ENCODE measurements around the gene ELOB.
A peak's percentile ranks its signal among the peaks of the same experiment; 100 is the strongest.

The ELOB gene

DNA sequence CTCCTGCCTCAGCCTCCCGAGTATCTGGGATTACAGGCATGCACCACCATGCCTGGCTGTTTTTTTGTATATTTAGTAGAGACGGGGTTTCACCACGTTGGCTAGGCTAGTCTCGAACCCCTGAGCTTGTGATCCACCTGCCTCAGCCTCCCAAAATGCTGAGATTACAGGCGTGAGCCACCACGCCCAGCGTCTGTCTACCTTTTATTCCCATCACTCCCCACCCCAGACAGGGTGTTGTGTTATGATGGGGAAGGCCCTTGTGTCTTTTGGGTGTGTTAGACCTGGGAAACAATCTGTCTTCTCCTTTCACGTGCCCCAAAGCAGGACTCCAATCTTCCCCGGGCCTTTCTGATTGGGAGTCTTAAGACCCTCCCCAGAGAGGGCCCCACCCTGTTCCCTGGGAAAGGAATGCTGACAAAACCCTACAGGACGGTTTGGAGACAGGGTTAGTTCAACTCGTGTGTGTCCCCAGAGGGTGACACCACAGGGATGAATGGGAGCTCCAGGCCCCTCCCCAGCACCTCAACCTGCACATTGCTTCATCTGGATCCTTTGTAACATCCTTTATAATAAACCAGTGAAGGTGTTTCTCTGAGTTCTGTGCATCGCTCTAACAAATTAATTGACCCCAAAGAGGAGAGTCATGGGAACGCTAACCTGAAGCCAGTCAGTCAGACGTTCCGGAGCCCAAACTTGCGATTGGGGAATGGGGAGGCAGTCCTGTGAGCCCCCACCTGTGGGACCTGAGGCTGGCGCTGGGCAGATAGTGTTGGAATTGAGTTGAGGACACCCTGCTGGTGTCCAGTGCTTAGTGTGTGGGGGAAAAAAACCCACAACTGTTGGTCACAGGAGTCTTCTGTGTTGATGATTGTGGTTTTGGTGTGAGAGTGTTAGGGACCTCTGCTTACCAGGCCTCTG is 3.2 kb upstream of the ELOB start:
- no peak for DNase-seq

DNA sequence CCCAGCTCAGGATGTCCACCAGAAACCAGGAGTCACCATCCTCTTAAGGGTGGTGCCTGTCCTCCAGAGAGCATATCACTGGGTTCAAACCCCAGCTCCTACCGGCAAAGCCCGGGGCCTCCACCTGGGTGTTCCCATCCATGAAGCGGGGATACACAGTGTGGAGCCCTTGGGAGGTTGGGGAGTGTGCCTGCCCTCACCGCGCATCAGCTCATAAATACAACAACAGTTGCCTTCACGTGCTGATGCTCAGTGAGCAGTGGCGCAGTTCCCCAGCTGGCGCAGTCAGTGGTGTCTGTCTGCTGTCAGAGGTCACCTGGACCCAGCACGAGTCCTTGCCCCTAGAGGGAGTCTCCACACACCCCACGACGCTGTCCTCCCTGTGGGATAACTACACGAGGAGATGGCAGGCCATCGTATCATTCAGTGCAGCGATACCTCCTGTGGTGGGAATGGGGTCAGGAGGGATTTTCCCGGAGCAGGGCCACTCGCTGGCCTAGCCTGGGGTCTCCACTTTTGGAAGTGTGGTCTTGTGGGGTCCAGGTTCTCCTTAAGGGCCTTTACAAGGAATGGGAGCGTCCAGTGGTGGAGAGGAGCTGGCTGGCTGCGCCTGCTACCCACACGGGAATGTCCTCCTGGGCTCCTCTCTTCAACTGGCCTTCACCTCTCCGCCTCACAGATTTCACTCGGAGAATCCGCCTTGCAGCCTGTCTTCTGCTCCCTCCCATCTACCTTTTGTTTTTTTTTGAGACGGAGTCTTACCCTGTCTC is 2.3 kb upstream of the ELOB start:
- no peak for DNase-seq

- no peak for DNase-seq
Observed at GRCh38 chr16:2778630-2778958, 1.5 kb upstream of the ELOB start.

GRCh38 chr16:2777903-2778629 is 986 bp upstream of the ELOB start:
- peak; percentile 33 for DNase-seq

DNA sequence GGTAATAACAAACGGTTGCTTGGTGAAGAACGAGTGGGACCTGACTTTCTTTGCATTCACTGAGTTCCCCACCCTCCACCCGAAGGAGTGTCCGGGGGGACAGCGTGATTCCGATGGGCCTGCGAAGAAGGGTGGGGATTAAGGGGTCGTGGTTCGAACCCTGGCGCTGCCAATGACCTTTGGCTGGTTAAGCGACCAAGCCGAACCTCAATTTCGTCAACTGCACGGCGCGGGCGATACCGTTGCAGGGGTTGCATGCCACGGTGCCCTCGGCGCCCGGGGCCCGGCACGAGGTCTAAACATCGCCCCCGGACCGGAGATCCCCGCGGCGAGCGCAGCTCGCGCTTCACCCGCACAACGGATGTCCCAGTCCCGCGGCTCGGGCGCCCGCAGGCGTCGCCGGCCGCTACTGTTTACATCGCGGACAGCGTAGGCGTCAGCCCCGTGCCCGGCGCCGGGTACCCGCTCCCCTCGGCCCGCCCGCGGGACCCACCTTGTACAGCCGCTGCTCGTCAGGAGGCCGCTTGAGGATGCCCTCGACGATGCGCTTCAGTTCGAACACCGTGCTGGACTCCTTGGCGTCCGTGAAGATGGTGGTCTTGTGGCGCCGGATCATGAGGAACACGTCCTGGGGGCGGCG is 460 bp downstream of the ELOB start:
- DNase-seq, result no peak

GRCh38 chr16:2775765-2776499 is 1.1 kb downstream of the ELOB start:
- DNase-seq, result no peak

- no peak for DNase-seq
Observed at GRCh38 chr16:2775131-2775716, 1.9 kb downstream of the ELOB start.

DNA sequence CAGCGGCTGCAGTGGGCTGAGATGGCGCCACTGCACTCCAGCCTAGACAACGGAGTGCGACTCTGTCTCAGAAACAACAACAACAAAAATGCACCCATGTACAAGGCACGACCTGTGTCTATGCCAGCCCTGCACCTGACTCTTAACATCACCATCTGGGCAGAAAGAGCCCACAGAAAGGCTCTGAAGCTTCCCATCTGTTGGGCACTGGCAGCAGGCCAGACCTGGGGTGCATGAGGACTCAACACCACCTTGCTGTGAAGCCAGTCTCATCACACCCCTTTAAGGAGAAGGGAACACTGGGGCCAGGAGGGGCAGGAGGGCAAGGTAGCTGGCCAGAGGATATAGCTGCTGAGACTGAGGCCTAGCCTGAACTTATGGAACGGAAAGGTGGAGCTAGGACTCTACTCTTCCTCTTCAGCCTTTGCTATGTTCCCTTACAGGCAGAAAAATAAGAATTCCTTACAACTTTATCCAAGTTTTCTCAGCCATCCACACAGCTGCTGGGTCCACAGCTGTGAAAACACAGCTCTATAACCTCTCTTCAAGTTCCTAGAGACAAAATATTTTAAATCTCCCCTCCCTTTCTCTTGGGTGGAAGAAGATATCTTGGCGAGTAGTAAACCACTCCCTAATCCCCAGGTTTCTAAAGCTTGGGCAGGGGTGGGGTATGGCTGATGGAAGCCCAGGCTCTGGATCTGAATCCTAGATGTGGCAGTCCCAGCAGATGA is 2.8 kb downstream of the ELOB start:
- DNase-seq, result no peak

DNA sequence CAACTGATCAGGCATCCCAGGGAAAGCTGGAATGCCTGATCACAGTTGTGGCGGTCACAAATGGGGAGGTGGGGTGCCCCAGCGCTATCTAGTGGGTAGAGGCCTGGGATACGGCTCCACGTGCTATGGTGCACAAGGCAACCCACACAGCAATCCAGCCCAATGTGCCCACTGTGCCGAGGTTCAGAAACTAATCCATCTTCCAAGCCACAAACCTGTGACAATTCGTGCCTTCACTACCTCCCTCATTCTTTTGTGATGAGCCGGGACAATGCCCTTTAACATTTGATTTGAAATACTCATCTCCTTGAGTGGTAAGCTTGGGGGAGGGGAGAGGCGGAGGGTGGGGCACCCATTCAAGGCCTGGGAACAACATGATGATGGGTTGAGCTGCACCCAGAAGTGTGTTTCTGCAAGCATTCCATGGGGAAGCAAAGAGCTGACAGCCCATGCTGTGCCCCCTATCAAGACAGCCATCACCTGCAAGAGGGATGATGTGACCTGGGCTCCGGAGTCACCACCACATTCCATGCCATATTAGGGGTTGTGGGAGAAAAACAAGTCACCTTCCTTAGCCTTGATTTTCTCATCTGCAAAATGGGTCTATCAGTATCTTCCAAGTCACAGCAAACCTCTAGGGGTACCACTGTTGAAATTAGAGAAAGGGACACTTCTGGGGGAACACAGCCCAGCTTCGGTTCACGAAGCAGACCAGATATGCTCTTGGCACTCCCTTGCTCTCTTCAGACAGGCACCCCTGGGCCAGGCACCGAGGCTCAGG is 3.7 kb downstream of the ELOB start:
- no peak for DNase-seq

DNA sequence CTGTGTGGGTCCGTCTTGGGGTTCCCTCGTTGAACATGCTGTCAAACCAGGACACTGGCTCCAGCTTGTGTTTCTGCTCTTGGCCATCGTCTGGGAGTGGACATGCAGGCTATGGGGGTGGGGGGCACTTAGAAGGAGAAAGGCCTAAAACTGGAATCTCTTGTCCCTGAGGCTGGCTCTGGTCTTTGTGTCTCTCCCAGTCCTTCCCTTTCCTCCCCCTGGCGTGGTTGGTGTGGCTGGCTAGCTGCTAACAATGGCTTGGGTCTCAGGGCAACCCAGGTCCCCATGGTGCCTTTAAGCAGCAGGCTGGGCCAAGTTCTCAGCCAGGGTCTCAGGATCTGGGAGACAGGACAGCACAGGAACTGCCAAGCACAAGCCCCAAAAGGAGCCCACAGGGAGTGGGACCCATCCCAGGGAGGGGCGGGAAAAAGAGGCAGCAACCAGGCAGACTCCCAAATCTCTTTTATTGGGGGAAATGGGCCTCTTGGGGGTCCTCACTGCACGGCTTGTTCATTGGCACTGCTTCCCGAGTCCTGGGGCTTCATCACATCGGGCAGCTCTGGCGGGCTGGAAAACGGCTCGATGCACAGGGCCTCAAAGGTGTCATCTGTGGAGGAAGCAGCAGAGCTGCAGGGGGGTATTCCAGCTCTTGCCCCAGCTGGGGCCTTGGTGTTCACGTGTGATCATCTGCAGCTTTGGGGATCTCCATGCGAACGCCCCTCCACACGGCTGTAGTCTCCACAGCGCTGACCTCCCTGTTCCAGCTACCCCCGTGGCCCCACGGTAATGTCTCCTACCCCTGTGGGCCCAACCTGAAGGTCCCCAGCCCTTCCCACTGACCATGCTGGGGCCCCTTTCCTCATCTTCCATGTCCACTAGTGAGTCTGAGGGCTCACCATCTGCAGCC is 5.3 kb downstream of the ELOB start:
- DNase-seq, result no peak

DNA sequence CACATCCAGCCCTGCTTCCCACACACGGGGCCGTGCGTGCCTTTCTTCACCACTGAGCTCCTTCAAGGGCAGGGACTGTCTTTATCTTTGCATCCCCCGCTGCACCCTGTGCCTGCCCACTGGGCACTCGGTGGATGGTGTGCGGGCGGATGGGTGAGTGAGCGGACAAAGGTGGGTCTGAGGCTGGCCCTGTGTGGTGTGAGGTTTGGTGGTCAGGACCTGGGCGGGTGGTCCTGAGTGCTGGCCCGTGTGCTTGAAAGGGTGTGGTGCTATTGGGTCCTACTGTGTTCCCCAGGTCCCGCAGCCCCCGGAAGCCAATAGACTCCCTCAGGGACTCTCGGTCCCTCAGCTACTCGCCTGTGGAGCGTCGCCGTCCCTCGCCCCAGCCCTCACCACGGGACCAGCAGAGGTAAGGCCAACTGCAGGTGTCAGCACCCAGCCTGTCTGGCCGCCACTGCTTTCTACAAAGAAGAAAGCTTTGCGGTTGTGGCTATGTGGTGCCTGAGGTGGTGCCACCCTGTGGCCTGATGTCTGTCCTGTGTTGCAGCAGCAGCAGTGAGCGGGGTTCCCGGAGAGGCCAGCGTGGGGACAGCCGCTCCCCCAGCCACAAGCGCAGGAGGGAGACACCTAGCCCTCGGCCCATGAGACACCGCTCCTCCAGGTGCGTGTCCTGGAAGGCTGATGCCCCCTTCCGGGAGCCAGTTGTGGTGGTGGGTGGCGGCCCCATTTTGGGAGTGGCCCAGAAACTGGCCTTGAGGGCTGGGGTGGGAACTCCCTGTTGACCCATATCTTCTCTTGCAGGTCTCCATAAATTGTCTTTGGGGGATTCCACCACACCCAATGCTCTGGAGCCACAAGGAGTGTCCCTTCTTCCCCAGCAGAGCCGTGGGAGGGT is 6.8 kb downstream of the ELOB start:
- no peak for DNase-seq

GRCh38 chr16:2769675-2770056 is 7.4 kb downstream of the ELOB start:
- no peak for DNase-seq

GRCh38 chr16:2769100-2769529 is 8.0 kb downstream of the ELOB start:
- no peak for DNase-seq

DNA sequence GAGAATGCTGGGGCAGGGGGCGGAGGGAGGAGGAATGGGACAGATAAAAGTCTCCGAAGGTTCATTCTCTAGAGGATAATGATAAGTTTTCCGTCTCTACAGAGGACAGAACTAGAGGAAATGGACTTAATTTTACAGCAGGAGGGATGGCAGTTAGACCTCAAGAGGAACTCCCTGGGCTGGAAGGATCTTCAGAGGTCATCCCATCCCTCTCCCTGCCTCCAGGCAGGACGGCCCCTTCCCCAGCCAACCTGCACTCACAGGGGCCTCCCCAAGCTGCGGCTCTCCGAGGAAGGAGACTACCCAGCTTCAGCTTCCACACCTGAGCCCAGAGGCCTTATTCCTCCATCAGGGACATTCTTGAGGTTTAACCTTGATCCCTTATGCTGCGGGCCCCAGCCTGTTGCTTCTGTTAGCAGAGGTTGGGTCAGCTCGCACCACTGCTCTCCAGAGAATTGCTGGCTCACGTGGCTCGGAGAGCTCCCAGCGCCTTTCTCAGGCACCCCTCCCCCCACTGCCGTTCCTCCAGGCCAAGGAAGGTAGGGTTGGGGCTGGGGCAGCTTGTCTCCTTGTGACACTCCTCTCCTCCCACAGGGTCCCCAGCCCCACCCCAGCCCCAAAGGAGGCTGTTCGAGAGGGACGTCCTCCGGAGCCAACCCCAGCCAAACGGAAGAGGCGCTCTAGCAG is 8.5 kb downstream of the ELOB start:
- DNase-seq, result no peak

DNA sequence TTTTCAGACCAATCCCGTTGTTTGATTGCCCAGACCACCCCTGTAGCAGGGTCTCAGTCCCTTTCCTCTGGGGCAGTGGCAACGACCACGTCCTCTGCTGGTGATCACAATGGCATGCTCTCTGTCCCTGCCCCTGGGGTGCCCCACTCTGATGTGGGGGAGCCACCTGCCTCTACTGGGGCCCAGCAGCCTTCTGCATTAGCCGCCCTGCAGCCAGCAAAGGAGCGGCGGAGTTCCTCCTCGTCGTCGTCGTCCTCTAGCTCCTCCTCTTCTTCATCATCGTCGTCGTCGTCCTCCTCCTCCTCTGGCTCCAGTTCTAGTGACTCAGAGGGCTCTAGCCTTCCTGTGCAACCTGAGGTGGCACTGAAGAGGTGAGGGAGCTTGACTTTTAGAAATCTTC is 9.2 kb downstream of the ELOB start:
- no peak for DNase-seq

GRCh38 chr16:2767140-2767731 is 9.8 kb downstream of the ELOB start:
- no peak for DNase-seq

All from CD4-positive, alpha-beta T cell treated with Interleukin-4 for 4 hours (primary cell).